HepG2 (cell line): ENCODE measurements around the gene TMEM235. TPM values are rescaled to one million over a fixed set of nuclear protein-coding genes. Genes with fewer than 3 reads are reported as not detected.
A peak's percentile ranks its signal among the peaks of the same experiment; 100 is the strongest.

Experiments used
- BHLHE40 ChIP-seq: IDR thresholded peaks from 2 replicates; pipeline ENCODE4 v1.6.1; 2011; ENCODE audit warnings: low read length, improper control_type of control experiment
- FOXP1 ChIP-seq, 2 experiments: fragments of 450-650 bp in 1 of 2; IDR thresholded peaks; 2 replicates each; pipeline ENCODE4 v1.6.1; 2017 to 2018; ENCODE audit warnings: antibody characterized with exemption in 1 of 2
- HES4 ChIP-seq: sonication (generic); formaldehyde crosslinking; IDR thresholded peaks from 2 replicates; pipeline ENCODE4 v1.9.0; 2021; ENCODE audit warnings: mild to moderate bottlenecking, missing genetic modification reagents, borderline replicate concordance
- HNF4G ChIP-seq, 2 experiments: sonication (generic) in 1 of 2; formaldehyde crosslinking in 1 of 2; IDR thresholded peaks; 2 replicates each; pipeline versions ENCODE4 v1.4.0 to v1.6.1; 2011 to 2020; ENCODE audit warnings: borderline replicate concordance in 2 of 2, low read depth in 2 of 2, mild to moderate bottlenecking in 2 of 2, low read length in 1 of 2, missing genetic modification reagents in 1 of 2, moderate library complexity in 1 of 2
- HNRNPL ChIP-seq: fragments of 200-400 bp; formaldehyde crosslinking; IDR thresholded peaks from 2 replicates; pipeline ENCODE4 v1.6.1; 2017; ENCODE audit warnings: mild to moderate bottlenecking, low read depth, low read length
- HOXA7 ChIP-seq: sonication (generic); formaldehyde crosslinking; IDR thresholded peaks from 2 replicates; pipeline ENCODE4 v1.8.1; 2022; ENCODE audit warnings: mild to moderate bottlenecking, missing genetic modification reagents, moderate library complexity
- JUN ChIP-seq: sonication (generic); formaldehyde crosslinking; IDR thresholded peaks from 2 replicates; pipeline ENCODE4 v1.4.0; 2020; ENCODE audit warnings: mild to moderate bottlenecking, missing genetic modification reagents
- MAZ ChIP-seq, 2 experiments: sonication (generic) in 1 of 2; formaldehyde crosslinking in 1 of 2; IDR thresholded peaks; 2 replicates each; pipeline versions ENCODE4 v1.5.0 to v1.6.1; 2012 to 2020; ENCODE audit warnings: low read depth in 2 of 2, mild to moderate bottlenecking in 2 of 2, borderline replicate concordance in 1 of 2, improper control_type of control experiment in 1 of 2, low read length in 1 of 2, missing genetic modification reagents in 1 of 2, moderate library complexity in 1 of 2
- NCOA2 ChIP-seq: sonication (generic); formaldehyde crosslinking; IDR thresholded peaks from 2 replicates; pipeline ENCODE4 v1.8.0; 2022; ENCODE audit warnings: inconsistent platforms
- NFE2L1 ChIP-seq: sonication (generic); formaldehyde crosslinking; IDR thresholded peaks from 2 replicates; pipeline ENCODE4 v1.4.0; 2020; ENCODE audit warnings: missing genetic modification reagents, mild to moderate bottlenecking, borderline replicate concordance
- SMAD1 ChIP-seq: sonication (generic); formaldehyde crosslinking; IDR thresholded peaks from 2 replicates; pipeline ENCODE4 v1.4.0; 2020; ENCODE audit warnings: missing genetic modification reagents, low read depth, mild to moderate bottlenecking, borderline replicate concordance
- TAF1 ChIP-seq: sonication (generic); formaldehyde crosslinking; IDR thresholded peaks from 2 replicates; pipeline ENCODE4 v1.4.0; 2020; ENCODE audit warnings: missing genetic modification reagents
- ZBTB8A ChIP-seq: sonication (generic); formaldehyde crosslinking; IDR thresholded peaks from 2 replicates; pipeline ENCODE4 v1.4.0; 2020; ENCODE audit warnings: mild to moderate bottlenecking, low read depth, missing genetic modification reagents, borderline replicate concordance
- ZNF225 ChIP-seq: sonication (generic); formaldehyde crosslinking; IDR thresholded peaks from 2 replicates; pipeline ENCODE4 v1.4.0; 2020; ENCODE audit warnings: mild to moderate bottlenecking, missing genetic modification reagents
- ZNF567 ChIP-seq: sonication (generic); formaldehyde crosslinking; IDR thresholded peaks from 2 replicates; pipeline ENCODE4 v1.8.1; 2023; ENCODE audit warnings: mild to moderate bottlenecking, missing genetic modification reagents, borderline replicate concordance
- ZNF574 ChIP-seq: sonication (generic); formaldehyde crosslinking; IDR thresholded peaks from 2 replicates; pipeline ENCODE4 v1.4.0; 2020; ENCODE audit warnings: missing genetic modification reagents
- ZNF607 ChIP-seq: sonication (generic); formaldehyde crosslinking; IDR thresholded peaks from 2 replicates; pipeline ENCODE4 v1.5.1; 2020; ENCODE audit warnings: missing genetic modification reagents, mild to moderate bottlenecking, borderline replicate concordance
- polyA plus RNA-seq, 8 experiments: library from polyadenylated mRNA; depleted of rRNA in 3 of 8; stranded (reverse) in 7 of 8; unstranded in 1 of 8; fragments of >200 nt; fragmentation: Illumina TruSeq in 4 of 8; extraction: Trizol in 4 of 8; gene quantifications; 2 replicates each; pipeline versions ENCODE4 v1.2.1 to v1.2.3, GENCODE V29; 2011 to 2016; ENCODE audit warnings: low read depth in 4 of 8, missing spikeins in 1 of 8, mixed read lengths in 1 of 8; ENCODE audit not compliant: insufficient read depth in 1 of 8
- total RNA-seq, 5 experiments: library from RNA; depleted of rRNA; stranded (reverse); fragments of >200 nt; fragmentation: Illumina TruSeq; extraction: Trizol; gene quantifications; 2 replicates each; pipeline ENCODE4 v1.2.3, GENCODE V29; 2016; ENCODE audit warnings: low read depth in 1 of 5
- TF ChIP-seq, protein P1 (sequence below): IDR thresholded peaks from 2 replicates; pipeline ENCODE4 v1.6.1; 2016; ENCODE audit warnings: control low read depth
- TF ChIP-seq, protein P2 (sequence below): sonication (generic); formaldehyde crosslinking; IDR thresholded peaks from 2 replicates; pipeline ENCODE4 v1.4.0; 2020; ENCODE audit warnings: missing genetic modification reagents, borderline replicate concordance
- TF ChIP-seq, protein P3 (sequence below): sonication (generic); formaldehyde crosslinking; IDR thresholded peaks from 2 replicates; pipeline ENCODE4 v1.4.0; 2020; ENCODE audit warnings: mild to moderate bottlenecking, missing genetic modification reagents

TMEM235 gene
- total and polyA plus RNA-seq, 2 of the 13 experiments (the other 11 are each of a cell fraction or from before 2014, with no cell fraction given), result not detected

GRCh38 chr17:78242024-78242742 lies 10.8 kb downstream of the TMEM235 start (continued):
- TF ChIP-seq SMAD1, result peak; percentile 9; the same call in 1 of the 2 replicates
- 0 out of 2 replicates have a peak, but pooled peaks have one; percentile 42 for TF ChIP-seq ZNF567 (CRISPR knock-in tag)
- 0 out of 2 replicates have a peak, but pooled peaks have one; percentile 3 for TF ChIP-seq JUN (CRISPR knock-in tag)
- no peak for TF ChIP-seq FOXP1 (IDR thresholded peaks at IDR 0.05)
- 0 out of 2 replicates have a peak, but pooled peaks have one; percentile 32 for TF ChIP-seq FOXP1 (CRISPR knock-in tag; IDR thresholded peaks at IDR 0.05)
- TF ChIP-seq ZNF574 (CRISPR knock-in tag), result peak; percentile 5; the same call in 1 of the 2 replicates
- peak; percentile 67; the same call in 1 of the 2 replicates for TF ChIP-seq HNRNPL
- 0 out of 2 replicates have a peak, but pooled peaks have one; percentile 6 for TF ChIP-seq ZBTB8A (CRISPR knock-in tag)
- 0 out of 2 replicates have a peak, but pooled peaks have one; percentile 45 for TF ChIP-seq HES4
- TF ChIP-seq MAZ (IDR thresholded peaks at IDR 0.05; ENCODE audit: borderline replicate concordance, low read depth, low read length), result no peak
- 0 out of 2 replicates have a peak, but pooled peaks have one; percentile 24 for TF ChIP-seq MAZ (CRISPR knock-in tag; IDR thresholded peaks at IDR 0.05; ENCODE audit: low read depth)
- peak; percentile 92 for TF ChIP-seq BHLHE40
- no peak for TF ChIP-seq HNF4G (IDR thresholded peaks at IDR 0.05; ENCODE audit: borderline replicate concordance, low read depth, low read length)
- peak; percentile 11 for TF ChIP-seq HNF4G (CRISPR knock-in tag; IDR thresholded peaks at IDR 0.05; ENCODE audit: borderline replicate concordance, low read depth)
- TF ChIP-seq, protein P1, sequence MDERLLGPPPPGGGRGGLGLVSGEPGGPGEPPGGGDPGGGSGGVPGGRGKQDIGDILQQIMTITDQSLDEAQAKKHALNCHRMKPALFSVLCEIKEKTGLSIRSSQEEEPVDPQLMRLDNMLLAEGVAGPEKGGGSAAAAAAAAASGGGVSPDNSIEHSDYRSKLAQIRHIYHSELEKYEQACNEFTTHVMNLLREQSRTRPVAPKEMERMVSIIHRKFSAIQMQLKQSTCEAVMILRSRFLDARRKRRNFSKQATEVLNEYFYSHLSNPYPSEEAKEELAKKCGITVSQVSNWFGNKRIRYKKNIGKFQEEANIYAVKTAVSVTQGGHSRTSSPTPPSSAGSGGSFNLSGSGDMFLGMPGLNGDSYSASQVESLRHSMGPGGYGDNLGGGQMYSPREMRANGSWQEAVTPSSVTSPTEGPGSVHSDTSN, result 0 out of 2 replicates have a peak, but pooled peaks have one; percentile 32
- peak; percentile 15; the same call in 1 of the 2 replicates for TF ChIP-seq NCOA2 (CRISPR knock-in tag)
- TF ChIP-seq ZNF225 (CRISPR knock-in tag), result peak; percentile 65; the same call in 1 of the 2 replicates
- TF ChIP-seq, protein P2, sequence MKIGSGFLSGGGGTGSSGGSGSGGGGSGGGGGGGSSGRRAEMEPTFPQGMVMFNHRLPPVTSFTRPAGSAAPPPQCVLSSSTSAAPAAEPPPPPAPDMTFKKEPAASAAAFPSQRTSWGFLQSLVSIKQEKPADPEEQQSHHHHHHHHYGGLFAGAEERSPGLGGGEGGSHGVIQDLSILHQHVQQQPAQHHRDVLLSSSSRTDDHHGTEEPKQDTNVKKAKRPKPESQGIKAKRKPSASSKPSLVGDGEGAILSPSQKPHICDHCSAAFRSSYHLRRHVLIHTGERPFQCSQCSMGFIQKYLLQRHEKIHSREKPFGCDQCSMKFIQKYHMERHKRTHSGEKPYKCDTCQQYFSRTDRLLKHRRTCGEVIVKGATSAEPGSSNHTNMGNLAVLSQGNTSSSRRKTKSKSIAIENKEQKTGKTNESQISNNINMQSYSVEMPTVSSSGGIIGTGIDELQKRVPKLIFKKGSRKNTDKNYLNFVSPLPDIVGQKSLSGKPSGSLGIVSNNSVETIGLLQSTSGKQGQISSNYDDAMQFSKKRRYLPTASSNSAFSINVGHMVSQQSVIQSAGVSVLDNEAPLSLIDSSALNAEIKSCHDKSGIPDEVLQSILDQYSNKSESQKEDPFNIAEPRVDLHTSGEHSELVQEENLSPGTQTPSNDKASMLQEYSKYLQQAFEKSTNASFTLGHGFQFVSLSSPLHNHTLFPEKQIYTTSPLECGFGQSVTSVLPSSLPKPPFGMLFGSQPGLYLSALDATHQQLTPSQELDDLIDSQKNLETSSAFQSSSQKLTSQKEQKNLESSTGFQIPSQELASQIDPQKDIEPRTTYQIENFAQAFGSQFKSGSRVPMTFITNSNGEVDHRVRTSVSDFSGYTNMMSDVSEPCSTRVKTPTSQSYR (CRISPR knock-in tag), result peak; percentile 53; the same call in 1 of the 2 replicates
- TF ChIP-seq ZNF607 (CRISPR knock-in tag), result peak; percentile 83; the same call in 1 of the 2 replicates
- no peak for TF ChIP-seq HOXA7 (CRISPR knock-in tag)
- peak; percentile 4; the same call in 1 of the 2 replicates for TF ChIP-seq TAF1 (CRISPR knock-in tag)
- 0 out of 2 replicates have a peak, but pooled peaks have one; percentile 50 for TF ChIP-seq NFE2L1 (CRISPR knock-in tag)
- TF ChIP-seq, protein P3, sequence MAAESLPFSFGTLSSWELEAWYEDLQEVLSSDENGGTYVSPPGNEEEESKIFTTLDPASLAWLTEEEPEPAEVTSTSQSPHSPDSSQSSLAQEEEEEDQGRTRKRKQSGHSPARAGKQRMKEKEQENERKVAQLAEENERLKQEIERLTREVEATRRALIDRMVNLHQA (CRISPR knock-in tag), result no peak
